NOMO-1 treated with DMSO at 0.1 percent for 48 hours (cell line): Measurements from ENCODE around the gene TM4SF1.
"Not testable (repeated sequence)": the region's sequence is repeated elsewhere in the genome, so short reads cannot be mapped to it uniquely, and the experiment has no call there.

Source experiments
- DNase-seq: peaks from one replicate; lab custom pipeline; 2025; ENCODE audit not compliant: unreplicated experiment; lab: John Stamatoyannopoulos, UW

Gene TM4SF1

DNA sequence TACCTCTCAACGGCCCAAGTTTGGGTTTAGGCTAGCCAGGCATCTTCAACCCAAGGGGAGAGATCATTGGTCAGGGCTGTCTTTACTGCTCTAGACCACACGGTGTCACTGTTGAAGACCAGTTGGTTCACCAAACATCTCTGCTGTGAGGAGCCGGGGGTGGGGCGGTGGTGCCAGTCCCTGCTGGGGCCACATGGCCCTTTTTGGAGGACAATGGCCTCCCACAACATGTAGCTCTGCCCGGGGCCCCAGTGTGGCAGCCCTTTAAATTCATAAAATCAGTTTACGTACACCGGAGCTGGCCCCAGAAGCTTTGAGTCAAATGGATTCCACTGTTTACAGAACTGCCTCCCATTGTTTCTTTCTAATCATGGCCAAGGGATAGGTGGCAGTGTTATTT lies 24.9 kb downstream of the TM4SF1 start:
- peak; percentile 56 for DNase-seq

DNA sequence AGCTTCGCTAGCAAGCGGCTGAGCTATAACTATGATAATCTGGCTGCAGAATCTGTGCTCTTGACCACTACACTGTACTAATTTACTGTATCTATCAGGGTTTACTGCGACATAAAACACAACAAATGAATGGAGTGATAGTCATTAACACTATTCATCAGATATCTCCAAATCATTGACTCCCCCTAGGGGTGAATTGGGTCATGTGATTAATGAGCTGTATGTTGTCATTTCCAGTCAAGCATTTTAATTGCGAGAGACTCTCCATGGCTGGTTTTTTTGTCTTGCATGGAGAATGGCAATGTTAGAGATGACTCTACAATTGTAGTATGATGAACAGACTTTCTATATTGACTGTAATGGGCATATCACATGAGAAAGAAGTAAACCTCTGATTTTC lies 33.5 kb downstream of the TM4SF1 start:
- no peak for DNase-seq

DNA sequence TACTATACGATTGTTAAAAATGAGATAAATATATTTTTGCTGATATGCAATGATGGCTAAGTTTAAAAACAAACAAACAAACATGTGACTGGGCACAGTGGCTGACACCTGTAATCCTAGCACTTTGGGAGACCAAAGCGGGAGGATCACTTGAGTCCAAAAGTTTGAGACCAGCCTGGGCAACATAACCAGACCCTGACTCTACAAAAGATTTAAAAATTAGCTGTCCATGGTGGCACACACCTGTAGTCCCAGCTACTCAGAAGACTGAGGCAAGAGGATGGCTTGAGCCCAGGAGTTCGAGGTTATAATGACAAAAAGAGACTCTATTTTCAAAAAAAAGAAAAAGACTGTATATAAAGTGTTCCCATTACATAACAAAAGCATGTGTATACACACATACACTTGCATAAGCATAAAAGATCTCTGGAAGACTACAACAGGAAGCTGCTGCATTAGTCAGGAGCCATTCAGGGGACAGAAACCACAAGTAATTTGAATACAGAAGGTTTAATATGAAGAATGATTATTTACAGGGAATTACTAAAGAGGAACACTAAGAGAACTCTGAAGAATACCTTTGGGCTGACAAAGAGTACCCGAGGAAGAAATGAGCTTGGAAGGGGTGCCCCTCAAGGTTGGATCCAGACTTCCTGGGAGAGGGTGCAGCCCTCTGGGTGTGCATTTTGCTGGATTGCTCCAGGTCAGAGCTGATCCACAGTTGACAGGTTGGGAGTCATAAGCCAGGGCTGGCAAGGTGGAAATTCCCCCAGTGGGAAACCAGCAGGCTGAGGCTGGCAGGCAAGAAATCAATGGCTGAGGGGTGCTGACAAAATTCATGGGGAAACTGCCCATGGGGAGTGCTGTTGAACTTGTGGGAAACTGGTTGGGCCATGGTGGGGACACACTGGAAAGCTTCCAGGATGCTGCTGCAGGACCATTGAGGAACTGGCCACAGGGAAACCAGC lies 34.8 kb downstream of the TM4SF1 start:
- DNase-seq = peak; percentile 81

DNA sequence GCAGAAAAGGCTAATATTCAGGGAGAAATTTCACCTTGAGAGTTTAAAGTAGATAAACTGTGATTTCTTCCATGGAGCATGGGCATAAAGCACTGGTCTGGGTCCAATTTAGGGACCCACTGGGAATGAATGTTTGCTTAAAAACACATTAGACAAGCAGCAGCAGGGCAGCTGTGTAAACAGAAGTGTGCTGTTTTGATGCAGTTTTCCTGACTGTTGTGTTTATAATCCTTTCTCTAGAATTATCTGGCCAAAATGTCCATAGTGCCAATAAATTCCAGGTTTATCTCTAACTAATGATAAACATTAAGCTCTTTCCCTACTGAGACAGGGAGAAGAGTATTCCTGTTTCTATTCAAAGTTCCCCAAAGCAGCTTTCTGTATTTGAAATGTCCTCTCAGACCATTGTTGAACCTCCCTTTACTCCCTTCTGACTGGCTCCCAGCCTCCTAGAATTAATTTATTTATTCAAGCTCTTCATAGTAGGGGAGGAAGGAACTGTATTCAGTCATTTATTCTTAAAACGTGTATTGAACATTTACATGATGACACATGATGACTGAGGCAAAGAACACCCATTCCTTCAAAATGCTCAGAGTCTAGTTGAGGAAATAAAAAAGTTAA lies 37.0 kb downstream of the TM4SF1 start:
- DNase-seq = no peak

DNA sequence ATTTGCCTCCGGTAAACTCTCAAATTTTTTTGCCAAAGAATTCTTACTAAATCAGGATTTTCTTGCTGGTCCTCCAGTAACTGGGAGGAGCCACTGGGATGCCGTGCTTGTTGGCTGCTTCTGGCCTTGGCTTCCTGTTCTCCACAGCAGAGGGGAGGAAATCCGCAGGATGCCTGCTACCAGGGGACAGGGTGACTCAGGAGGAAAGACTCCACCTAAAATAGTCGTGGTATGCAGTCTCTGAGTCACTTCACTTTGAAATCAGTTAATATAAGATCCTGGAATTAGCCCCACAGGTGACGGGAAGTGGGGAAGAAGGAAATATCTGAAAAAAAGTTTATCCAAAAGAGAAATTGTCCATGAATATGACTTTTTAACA lies 37.5 kb downstream of the TM4SF1 start:
- peak; percentile 47 for DNase-seq

DNA sequence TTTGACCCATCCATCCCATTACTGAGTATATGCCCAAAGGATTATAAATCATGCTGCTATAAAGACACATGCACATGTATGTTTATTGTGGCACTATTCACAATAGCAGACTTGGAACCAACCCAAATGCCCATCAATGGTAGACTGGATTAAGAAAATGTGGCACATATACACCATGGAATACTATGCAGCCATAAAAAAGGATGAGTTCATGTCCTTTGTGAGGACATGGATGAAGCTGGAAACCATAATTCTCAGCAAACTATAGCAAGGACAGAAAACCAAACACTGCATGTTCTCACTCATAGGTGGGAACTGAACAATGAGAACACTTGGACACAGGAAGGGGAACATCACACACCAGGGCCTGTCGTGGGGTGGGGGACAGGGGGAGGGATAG lies 40.0 kb downstream of the TM4SF1 start:
- DNase-seq = not testable (repeated sequence)

DNA sequence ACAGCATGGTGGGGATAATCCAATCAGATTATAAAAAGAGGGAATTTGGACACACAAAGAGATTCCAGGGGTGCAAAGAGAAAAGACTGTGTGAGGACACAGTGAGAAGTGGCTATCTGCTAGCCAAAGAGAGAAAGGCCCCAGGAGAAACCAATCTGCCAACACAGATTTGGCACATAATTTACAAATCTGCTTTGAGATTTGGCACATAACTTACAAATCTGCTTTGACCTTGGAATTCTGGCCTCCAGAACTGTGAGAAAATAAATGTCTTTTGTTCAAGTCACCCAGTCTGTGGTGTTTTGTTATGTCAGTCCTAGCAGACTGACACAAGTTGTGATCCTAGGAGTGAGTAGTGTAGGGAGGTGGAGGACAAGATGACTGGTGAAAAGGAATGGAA lies 40.5 kb downstream of the TM4SF1 start:
- no peak for DNase-seq

DNA sequence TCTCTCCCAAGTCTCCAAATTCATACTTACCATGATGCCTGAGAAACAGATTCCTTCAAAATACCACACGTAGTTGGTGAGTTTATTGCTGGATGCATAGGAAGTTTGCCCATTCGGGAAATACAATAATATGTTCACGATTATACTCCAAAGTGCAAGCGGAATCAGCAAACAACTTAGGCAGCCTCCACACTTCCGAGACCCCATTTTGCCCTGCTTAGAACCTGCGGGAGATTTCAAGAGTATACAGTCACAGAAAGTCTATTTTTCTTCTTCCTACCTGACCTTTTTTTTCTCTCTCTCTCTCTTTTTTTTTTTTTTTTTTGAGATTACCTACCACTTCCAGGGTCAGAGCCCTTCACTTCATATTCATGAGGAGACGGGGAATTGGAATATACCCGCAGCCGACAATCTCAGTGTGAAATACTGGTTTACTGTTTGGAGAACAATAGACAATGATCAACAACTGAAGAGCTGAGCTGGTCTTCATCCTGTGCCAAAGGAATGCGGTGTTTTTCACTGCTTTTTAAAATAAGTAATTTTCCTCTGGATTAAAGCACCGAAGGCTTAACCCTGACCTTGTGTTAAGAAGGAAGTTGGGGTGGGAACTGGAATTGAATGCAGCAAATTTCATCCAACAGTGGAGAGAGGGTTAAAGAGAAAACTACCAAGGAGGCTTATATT lies 44.1 kb downstream of the TM4SF1 start, which contains the start of gene TM4SF18:
TM4SF18 (minus strand) TSS at position 461 of the 684 bp plus-strand sequence; CDS start at position 207, 254 bp downstream.
- DNase-seq = no peak

DNA sequence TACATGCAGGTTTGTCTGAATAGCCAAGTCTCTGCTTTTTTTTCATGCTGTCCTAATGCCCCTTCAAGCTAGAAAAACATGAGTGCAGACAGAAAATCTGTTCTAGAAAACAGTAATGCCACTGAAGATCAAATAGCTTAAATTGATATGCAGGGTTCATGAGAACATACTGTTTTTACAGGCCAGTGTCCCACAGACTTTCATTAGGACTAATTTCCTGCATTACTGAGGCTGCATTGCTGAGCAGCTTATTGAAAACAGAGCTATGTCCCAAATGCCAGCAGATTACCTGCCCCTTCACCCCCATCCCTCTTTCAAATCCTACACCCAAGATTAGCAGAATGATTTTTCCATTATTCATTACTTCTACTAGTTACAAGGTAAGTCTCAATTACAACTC lies 44.7 kb downstream of the TM4SF1 start:
- DNase-seq = no peak

DNA sequence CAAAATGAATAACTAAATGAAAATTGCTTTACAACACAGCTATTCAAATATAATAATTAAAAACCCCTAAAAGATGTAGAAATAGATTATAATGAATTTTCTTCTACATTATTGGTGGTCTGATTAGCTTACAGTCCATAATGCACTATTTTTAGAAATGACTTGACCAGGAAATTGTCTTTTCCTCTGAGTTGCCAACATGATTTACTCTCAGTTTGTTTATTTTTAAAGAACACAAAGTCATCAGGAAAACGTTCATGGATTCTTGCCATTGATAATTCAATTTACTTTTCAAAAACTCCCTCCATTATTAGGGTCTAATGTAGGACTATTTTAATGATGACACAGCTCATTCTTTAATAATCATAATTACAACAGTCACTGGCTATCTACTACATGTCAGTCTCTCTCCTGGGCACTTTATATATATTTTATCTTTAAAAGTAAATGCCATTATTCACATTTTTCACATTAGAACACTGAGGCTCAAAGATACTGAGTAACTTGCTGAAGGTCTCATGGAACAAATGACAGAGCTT lies 45.2 kb downstream of the TM4SF1 start:
- DNase-seq = no peak

DNA sequence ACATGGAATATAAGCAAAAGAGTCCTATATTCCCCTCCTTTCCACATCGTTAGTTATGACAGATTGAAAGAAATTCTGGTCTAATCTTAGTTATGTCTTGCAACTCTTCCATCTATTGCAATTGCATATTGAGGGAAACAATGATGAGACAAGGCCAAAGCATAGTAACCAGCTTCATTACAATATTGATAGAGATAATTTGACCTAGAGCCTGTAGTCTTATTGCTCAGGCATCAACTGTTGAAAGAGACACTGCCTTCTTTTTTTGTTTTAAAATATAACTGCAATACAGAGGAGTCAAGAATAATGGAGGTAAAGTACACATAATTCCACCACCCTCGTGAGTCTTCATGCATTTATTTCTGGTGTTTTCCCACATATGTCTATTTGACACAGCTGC lies 46.1 kb downstream of the TM4SF1 start:
- DNase-seq = no peak

DNA sequence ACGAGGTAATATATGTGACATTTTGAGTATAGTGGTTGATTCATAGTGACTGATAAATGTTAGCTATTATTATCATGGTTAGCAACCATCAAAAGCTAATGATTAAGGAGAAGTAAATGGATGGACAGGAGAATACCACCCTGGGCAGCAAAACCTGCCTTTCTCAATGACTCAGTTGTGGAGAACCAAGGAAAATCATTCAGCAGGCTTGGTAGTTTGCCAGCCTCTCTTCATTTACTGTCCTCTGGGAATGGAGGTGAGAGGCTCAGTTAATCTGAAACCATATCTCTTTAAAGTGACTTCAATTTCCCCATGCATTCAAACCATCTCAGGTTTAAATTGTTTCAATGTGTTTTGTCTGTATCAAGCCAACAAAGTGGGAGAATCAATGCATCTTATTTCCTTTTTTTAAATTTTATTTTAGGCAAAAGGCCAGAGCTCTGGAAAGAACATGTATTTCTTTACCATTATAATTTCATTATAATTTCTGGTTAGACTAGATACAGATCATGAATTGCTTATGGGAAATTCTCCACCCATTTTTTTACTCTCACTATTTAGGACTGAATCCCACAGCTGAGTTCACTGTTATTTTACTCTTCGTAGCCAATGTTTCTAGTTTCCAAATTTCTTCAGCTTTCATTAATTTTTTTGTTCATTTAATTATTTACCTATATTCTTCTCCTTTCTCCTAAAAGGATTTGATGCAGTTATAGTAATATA lies 46.7 kb downstream of the TM4SF1 start:
- no peak for DNase-seq

DNA sequence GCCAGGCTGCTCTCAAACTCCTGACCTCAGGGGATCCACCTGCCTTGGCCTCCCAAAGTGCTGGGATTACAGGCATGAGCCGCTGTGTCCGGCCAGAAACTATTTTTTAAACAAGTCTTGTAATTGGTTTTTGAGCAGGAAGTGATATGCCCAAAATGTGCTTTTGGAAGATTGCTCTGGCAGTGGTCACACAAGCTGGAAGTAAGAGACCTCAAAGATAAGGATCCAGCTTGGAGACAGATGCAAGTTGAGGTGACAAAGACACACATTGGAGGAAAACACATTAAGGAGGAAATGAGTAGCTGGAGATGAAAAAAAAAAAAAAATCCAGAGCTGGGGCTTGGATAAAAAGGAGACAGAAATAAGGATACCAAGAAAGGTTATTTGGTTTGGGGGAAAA lies 50.3 kb downstream of the TM4SF1 start:
- no peak for DNase-seq

DNA sequence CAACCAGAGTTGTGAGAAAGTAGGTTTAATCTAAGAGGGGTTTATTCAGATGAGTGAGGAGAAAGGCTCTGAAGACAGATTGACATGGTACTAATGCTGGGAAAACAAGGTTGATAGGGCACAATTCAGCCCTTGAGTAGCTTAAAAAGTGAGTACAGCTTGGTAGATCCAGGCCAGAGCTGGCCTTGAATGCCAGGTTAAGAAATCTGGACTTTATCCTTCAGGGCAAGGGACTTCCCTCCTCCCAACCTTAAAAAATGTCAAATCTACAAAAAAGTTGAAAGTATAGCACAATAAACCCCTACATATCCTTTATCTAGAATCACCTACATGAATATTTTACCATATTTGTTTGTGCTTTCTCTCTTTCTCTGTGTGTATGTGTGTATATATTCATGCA lies 51.9 kb downstream of the TM4SF1 start:
- DNase-seq = no peak

DNA sequence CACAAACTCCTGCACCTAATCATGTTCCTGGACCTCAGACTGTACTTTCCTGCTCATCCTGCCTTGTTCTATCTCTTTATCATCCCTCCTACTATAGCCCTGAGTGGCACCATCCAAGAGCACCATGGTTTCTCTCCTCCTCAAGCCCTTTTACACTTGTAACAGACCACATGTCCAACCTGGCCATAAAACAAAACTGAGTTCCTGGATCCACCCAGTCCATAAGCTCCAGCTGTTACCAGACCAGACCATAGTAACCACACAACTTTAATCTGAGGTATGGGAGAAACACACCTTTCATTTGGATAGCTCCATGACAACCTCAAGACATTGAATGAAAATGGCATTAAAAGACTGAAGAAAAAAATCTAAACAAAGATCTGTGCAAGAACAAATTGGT lies 53.1 kb downstream of the TM4SF1 start:
- DNase-seq = no peak

DNA sequence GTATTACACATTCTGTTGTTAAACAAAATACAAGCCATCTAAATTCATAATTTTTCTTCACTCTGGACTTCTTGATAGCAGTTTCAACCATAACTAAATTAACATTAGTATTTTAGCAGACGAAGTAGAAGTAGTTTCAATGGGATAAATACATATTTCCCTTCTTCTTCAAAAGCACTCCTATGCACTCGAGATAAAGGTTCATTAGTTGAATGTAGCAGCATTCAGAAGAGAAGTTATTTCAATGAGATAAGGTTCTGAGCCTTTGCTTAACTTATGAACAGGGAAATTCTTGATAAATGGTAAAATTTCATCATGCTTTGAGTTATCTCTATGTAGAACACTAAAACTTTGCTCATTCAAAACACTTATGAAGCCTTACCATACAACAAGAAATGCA lies 55.8 kb downstream of the TM4SF1 start:
- DNase-seq = no peak

DNA sequence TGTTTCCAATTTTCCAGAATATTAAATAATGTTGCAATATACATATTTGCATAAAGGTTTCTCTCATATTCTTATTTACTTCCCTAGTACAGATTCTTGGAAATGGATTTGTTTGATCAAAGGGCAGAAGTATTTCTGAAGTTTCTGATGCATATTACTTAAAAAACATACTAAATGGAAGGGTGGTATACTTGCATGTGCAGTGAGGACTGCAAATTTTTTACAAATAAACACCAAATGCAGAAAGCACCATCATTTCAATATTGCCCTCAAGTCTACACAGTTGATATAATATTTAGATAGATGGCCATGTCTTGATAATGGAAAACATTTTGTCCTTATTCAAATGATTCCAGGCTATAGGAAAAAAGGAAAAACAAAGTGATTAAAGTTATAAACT lies 56.3 kb downstream of the TM4SF1 start:
- DNase-seq = no peak

DNA sequence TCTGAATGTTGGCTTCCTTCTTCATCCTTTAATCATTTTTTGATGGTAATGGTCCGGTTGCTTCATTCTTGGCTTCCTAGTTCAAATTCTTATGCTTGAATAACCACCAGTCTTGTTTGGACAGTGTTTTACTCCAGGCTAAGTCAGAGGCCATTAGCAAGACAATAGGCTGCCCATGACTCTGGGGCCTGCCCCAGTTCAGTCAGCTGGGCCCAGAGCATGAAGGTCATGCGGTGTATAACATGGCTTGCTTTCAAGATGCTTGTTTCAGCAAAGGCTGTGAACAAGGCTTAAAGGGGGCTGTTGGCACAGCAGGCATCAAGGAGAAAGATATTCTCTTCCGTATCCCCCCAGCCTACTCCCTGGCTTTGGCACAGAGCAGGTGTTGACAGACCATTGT lies 57.7 kb downstream of the TM4SF1 start:
- DNase-seq = no peak
